Lower lobe of right lung (tissue), 2 donors: ENCODE measurements around the gene SENP6. TPM values are rescaled to one million over a fixed set of nuclear protein-coding genes. Genes with fewer than 3 reads are reported as not detected.
"Not testable (repeated sequence)": the region's sequence is repeated elsewhere in the genome, so short reads cannot be mapped to it uniquely, and the experiment has no call there.

Source experiments
- ATAC-seq, 2 donors: fragments of 200-7000 bp; cut with Tn5 transposase; one replicate each; pipeline ENCODE4 v1.9.1; 2020 to 2022; ENCODE audit warnings: mild to moderate bottlenecking in 2 of 2, moderate library complexity in 2 of 2
- DNase-seq: peaks from one replicate; pipeline ENCODE4 v3.0.0-alpha.2; 2020
- H3K27ac ChIP-seq: fragments of 200-600 bp; one replicate; pipeline ENCODE4 v1.8.0; 2022
- H3K27me3 ChIP-seq: fragments of 200-600 bp; one replicate; pipeline ENCODE4 v1.8.0; 2022; ENCODE audit warnings: low read depth
- H3K36me3 ChIP-seq: fragments of 200-600 bp; one replicate; pipeline ENCODE4 v1.8.0; 2022; ENCODE audit warnings: mild to moderate bottlenecking
- H3K4me1 ChIP-seq: fragments of 200-600 bp; one replicate; pipeline ENCODE4 v1.8.0; 2022
- H3K4me3 ChIP-seq: fragments of 200-600 bp; one replicate; pipeline ENCODE4 v1.8.0; 2022; ENCODE audit warnings: mild to moderate bottlenecking
- H3K9me3 ChIP-seq: fragments of 200-600 bp; one replicate; pipeline ENCODE4 v1.8.0; 2022
- intact Hi-C: fragments of 100-400 bp; cut with DNase I; formaldehyde crosslinking; loops from one replicate; pipeline ENCODE4 v1.11.0; 2022
- total RNA-seq: library from RNA; stranded (reverse); fragmentation: NEBNext Ultra II Directional; extraction: Animal tissue kit (Norgen Biotek cat#: 25700); gene quantifications from one replicate; pipeline ENCODE4 v1.2.1, GENCODE V29; 2021
- TF ChIP-seq, protein P1 (sequence below): fragments of 200-600 bp; IDR thresholded peaks from one replicate; pipeline ENCODE4 v1.8.0; 2022; ENCODE audit warnings: antibody characterized with exemption, mild to moderate bottlenecking
- donor health status: DM: no; HTN: yes; CAD: no; lungs with severe emphysema.

The SENP6 gene
- total RNA-seq, 1 donor from 2014 or later: 84.4 TPM

DNA sequence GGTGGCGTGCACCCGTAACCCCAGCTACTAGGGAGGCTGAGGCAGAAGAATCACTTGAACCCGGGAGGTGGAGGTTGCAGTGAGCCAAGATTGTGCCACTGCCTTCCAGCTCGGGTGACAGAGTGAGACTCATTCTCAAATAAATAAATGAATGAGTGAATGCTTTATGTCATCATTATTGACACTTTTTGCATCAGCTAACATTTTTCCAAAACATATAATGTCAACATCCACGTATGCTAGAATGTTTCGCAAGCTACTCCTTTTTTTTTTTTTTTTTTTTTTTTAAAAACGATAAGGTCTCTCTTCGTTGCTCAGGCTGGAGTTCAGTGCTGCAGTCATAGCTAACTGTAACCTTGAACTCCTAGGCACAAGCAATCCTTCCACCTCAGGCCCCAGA lies 72.2 kb downstream of the SENP6 start:
- intact Hi-C loops: no loop called here
- Histone ChIP-seq H3K4me3 (no peak overlapping the region), H3K27ac (no peak overlapping the region), H3K4me1 (no peaks in the 10 kb centered on the region), H3K36me3 (peaks cover 91% of the 10 kb centered on the region), H3K27me3 (no peaks in the 10 kb centered on the region), H3K9me3 (no peaks in the 10 kb centered on the region)
- no peak for ATAC-seq
- DNase-seq: no peak
- TF ChIP-seq, protein P1, sequence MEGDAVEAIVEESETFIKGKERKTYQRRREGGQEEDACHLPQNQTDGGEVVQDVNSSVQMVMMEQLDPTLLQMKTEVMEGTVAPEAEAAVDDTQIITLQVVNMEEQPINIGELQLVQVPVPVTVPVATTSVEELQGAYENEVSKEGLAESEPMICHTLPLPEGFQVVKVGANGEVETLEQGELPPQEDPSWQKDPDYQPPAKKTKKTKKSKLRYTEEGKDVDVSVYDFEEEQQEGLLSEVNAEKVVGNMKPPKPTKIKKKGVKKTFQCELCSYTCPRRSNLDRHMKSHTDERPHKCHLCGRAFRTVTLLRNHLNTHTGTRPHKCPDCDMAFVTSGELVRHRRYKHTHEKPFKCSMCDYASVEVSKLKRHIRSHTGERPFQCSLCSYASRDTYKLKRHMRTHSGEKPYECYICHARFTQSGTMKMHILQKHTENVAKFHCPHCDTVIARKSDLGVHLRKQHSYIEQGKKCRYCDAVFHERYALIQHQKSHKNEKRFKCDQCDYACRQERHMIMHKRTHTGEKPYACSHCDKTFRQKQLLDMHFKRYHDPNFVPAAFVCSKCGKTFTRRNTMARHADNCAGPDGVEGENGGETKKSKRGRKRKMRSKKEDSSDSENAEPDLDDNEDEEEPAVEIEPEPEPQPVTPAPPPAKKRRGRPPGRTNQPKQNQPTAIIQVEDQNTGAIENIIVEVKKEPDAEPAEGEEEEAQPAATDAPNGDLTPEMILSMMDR: no peak

- ATAC-seq: no peak
- Histone ChIP-seq H3K9me3 (no peaks in the 10 kb centered on the region), H3K27ac (no peak overlapping the region), H3K27me3 (no peaks in the 10 kb centered on the region), H3K4me3 (no peak overlapping the region), H3K4me1 (no peaks in the 10 kb centered on the region), H3K36me3 (peaks cover 91% of the 10 kb centered on the region)
- TF ChIP-seq, protein P1: no peak
- DNase-seq: no peak
- intact Hi-C loops: no loop called here
These were observed 74.7 kb downstream of the SENP6 start for GRCh38 chr6:75676377-75676776.

DNA sequence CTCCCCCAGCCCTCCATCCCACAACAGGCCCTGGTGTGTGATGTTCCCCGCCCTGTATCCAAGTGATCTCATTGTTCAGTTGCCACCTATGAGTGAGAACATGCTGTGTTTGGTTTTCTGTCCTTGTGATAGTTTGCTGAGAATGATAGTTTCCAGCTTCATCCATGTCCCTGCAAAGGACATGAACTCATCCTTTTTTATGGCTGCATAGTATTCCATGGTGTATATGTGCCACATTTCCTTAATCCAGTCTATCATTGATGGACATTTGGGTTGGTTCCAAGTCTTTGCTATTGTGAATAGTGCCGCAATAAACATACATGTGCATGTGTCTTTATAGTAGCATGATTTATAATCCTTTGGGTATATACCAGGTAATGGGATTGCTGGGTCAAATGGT lies 80.9 kb downstream of the SENP6 start:
- H3K4me1 ChIP-seq, intact Hi-C loops, H3K4me3 ChIP-seq, H3K9me3 ChIP-seq, ATAC-seq, DNase-seq, H3K27me3 ChIP-seq, H3K27ac ChIP-seq: not testable (repeated sequence)
- peaks cover 56% of the 10 kb centered on the region for H3K36me3 ChIP-seq

- intact Hi-C loops, H3K4me3 ChIP-seq, DNase-seq, H3K27me3 ChIP-seq, H3K4me1 ChIP-seq, ATAC-seq, H3K9me3 ChIP-seq, H3K27ac ChIP-seq: not testable (repeated sequence)
- peaks cover 56% of the 10 kb centered on the region for H3K36me3 ChIP-seq
These were observed 81.3 kb downstream of the SENP6 start for GRCh38 chr6:75683005-75683404.

DNA sequence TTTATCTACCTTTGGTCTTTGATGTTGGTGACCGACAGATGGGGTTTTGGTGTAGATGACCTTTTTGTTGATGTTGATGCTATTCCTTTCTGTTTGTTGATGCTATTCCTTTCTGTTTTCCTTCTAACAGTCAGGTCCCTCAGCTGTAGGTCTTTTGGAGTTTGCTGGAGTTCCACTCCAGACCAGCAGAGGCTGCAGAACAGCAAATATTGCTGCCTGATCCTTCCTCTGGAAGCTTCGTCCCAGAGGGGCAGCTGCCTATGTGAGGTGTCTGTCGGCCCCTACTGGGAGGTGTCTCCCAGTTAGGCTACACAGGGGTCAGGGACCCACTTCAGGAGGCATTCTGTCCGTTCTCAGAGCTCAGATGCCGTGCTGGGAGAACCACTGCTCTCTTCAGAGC lies 85.9 kb downstream of the SENP6 start:
- H3K36me3 ChIP-seq: peaks cover 14% of the 10 kb centered on the region
- ATAC-seq, H3K27me3 ChIP-seq, DNase-seq, H3K9me3 ChIP-seq, H3K27ac ChIP-seq, H3K4me1 ChIP-seq, intact Hi-C loops, H3K4me3 ChIP-seq: not testable (repeated sequence)

DNA sequence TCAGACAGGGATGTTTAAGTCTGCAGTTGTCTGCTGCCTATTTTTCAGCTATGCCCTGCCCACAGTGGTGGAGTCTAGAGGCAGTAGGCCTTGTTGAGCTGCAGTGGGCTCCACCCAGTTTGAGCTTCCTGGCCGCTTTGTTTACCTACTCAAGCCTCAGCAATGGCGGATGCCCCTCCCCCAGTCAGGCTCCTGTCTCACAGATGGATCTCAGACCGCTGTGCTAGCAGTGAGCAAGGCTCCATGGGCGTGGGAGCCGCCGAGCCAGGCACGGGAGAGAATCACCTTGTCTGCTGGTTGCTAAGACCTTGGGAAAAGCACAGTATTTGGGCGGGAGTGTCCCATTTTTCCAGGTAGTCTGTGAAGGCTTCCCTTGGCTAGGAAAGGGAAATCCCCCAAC lies 86.3 kb downstream of the SENP6 start:
- H3K27ac ChIP-seq, H3K9me3 ChIP-seq, intact Hi-C loops, H3K4me3 ChIP-seq, ATAC-seq, DNase-seq, H3K4me1 ChIP-seq, H3K27me3 ChIP-seq: not testable (repeated sequence)
- peaks cover 14% of the 10 kb centered on the region for H3K36me3 ChIP-seq

DNA sequence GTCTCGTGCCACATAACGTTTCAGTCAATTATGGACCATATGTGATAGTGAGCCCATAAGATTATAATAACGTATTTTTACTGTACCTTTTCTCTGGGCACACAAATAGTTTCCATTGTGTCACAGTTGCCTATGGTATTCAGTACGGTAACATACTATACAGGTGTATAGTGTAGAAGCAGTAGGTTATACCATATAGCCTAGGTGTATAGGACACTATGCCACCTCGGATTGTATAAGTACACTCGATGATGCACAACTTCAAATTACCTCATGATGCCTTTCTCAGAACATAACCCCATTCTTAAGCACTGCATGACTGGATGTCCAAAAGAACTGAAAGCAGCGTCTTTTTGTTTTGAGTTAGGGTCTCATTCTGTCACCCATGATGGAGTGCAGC lies 87.9 kb downstream of the SENP6 start:
- H3K36me3 ChIP-seq: peaks cover 29% of the 10 kb centered on the region
- no peaks in the 10 kb centered on the region for H3K4me1 ChIP-seq
- TF ChIP-seq, protein P1: no peak
- H3K4me3 ChIP-seq: no peak overlapping the region
- H3K27me3 ChIP-seq: no peaks in the 10 kb centered on the region
- intact Hi-C loops: no loop called here
- H3K27ac ChIP-seq: no peak overlapping the region
- H3K9me3 ChIP-seq: no peaks in the 10 kb centered on the region
- ATAC-seq: peak in 1 of 2 donors; percentile 34
- no peak for DNase-seq

DNA sequence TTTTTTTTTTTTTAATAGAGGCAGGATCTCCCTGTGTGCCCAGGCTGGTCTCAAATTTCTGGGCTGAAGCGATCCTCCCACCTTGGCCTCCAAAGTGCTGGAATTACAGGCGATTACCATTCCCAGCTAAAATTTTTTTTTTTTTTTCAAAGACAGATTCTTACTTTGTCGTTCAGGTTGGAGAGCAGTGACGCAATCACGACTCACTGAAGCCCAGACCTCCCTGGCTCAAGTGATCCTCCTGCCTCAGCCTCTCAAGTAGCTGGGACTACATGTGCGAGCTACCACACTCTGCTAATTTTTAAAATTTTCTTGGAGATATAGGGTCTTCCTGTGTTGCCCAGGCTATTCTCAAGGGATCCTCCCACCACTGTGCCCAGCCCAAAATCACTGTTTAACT lies 89.3 kb downstream of the SENP6 start:
- H3K27me3 ChIP-seq: no peaks in the 10 kb centered on the region
- TF ChIP-seq, protein P1: no peak
- H3K36me3 ChIP-seq: peaks cover 40% of the 10 kb centered on the region
- DNase-seq (no peak), ATAC-seq (no peak)
- no peaks in the 10 kb centered on the region for H3K9me3 ChIP-seq
- H3K27ac ChIP-seq: no peak overlapping the region
- intact Hi-C loops: no loop called here
- H3K4me1 ChIP-seq: no peaks in the 10 kb centered on the region
- no peak overlapping the region for H3K4me3 ChIP-seq
